MCF 10A (cell line): ENCODE data around the gene RAPGEFL1. TPM values are rescaled to one million over a fixed set of nuclear protein-coding genes. Genes with fewer than 3 reads are reported as not detected.
"Not testable (repeated sequence)": the region's sequence is repeated elsewhere in the genome, so short reads cannot be mapped to it uniquely, and the experiment has no call there.

Experiments
- BruUV-seq: library from RNA; stranded (reverse); fragments of 400-500 nt; replicated peaks from 2 replicates; lab custom pipeline; 2021; lab: Mats Ljungman, UMichigan
- CTCF ChIA-PET: fragments of 300-600 bp; sonication (Branson Sonifier 250); formaldehyde crosslinking; extraction: SDS; loops from one replicate; lab custom pipeline; 2021; ENCODE audit warnings: antibody characterized with exemption, inconsistent platforms; lab: Yijun Ruan, JAX
- POLR2A ChIA-PET: fragments of 300-600, 350-650 bp; sonication (Branson Sonifier 250); formaldehyde crosslinking; extraction: SDS; loops from one replicate; lab custom pipeline; 2020; ENCODE audit warnings: antibody characterized with exemption, inconsistent platforms; lab: Yijun Ruan, JAX
- DNase-seq: peaks from one replicate; pipeline ENCODE4 v3.0.0-alpha.2; 2018; ENCODE audit not compliant: unreplicated experiment
- H3K27ac Mint-ChIP-seq: one replicate; pipeline ENCODE4 v1.8.0; 2022; ENCODE audit warnings: mild to moderate bottlenecking, low read depth, mixed read lengths; ENCODE audit not compliant: unreplicated experiment
- H3K27me3 Mint-ChIP-seq: one replicate; pipeline ENCODE4 v1.8.0; 2022; ENCODE audit warnings: mixed read lengths; ENCODE audit not compliant: insufficient read depth, unreplicated experiment
- H3K36me3 Mint-ChIP-seq: one replicate; pipeline ENCODE4 v1.8.0; 2022; ENCODE audit warnings: mild to moderate bottlenecking, moderate library complexity, mixed read lengths; ENCODE audit not compliant: insufficient read depth, unreplicated experiment
- H3K4me1 Mint-ChIP-seq: one replicate; pipeline ENCODE4 v1.8.0; 2022; ENCODE audit warnings: mixed read lengths; ENCODE audit not compliant: insufficient read depth, unreplicated experiment
- H3K4me3 Mint-ChIP-seq: one replicate; pipeline ENCODE4 v1.8.0; 2022; ENCODE audit warnings: mild to moderate bottlenecking, moderate library complexity, mixed read lengths; ENCODE audit not compliant: unreplicated experiment
- H3K9me3 Mint-ChIP-seq: one replicate; pipeline ENCODE4 v1.8.0; 2022; ENCODE audit warnings: mixed read lengths; ENCODE audit not compliant: unreplicated experiment
- CTCF ChIP-seq: fragments of 200-600 bp; IDR thresholded peaks from one replicate; pipeline ENCODE4 v1.8.0; 2022; ENCODE audit warnings: antibody characterized with exemption, mild to moderate bottlenecking; ENCODE audit not compliant: unreplicated experiment
- intact Hi-C: fragments of 100-400 bp; cut with micrococcal nuclease; formaldehyde crosslinking; loops from 2 replicates; pipeline ENCODE4 v1.14.1; 2022
- total RNA-seq: library from RNA; stranded (reverse); gene quantifications from 2 replicates; pipeline ENCODE4 v1.2.3, GENCODE V29; 2022

RAPGEFL1 gene
- total RNA-seq, 1 experiment from 2014 or later = 5.6 TPM

GRCh38 chr17:40219594-40220338, 42.5 kb downstream of the RAPGEFL1 start:
- Mint-ChIP-seq H3K27me3 (no peaks in the 10 kb centered on the region), H3K4me3 (peak overlapping the region; percentile 90), H3K36me3 (peaks cover 12% of the 10 kb centered on the region), H3K9me3 (no peaks in the 10 kb centered on the region), H3K27ac (peak overlapping the region; percentile 98), H3K4me1 (peaks cover 21% of the 10 kb centered on the region)
- peak; percentile 61 for DNase-seq
- ChIA-PET POLR2A (interaction anchor here (0.6 to 4.7 kb wide), 20 partner anchors 10 to 1430 kb away, joined by 3 to 35 read pairs (median 8); partner anchors contain the start of genes CDC6 and RARA), CTCF (interaction anchor here (0.7 to 3.9 kb wide), 8 partner anchors 11 to 288 kb away, joined by 3 to 29 read pairs (median 6); partner anchors contain the start of gene CDC6)
- no peak for TF ChIP-seq CTCF
- TSS peak; percentile 55 for BruUV-seq
- intact Hi-C loops = loop anchor here (2.0 kb wide), 1 partner anchor 63 kb away; no protein-coding TSS in a partner anchor

GRCh38 chr17:40224718-40225550, 47.7 kb downstream of the RAPGEFL1 start:
- CTCF ChIA-PET = interaction anchor here (0.7 to 1.4 kb wide), 3 partner anchors 23 to 68 kb away, joined by 3 to 4 read pairs (median 3); no protein-coding TSS in a partner anchor
- Mint-ChIP-seq H3K36me3 (peaks cover 47% of the 10 kb centered on the region), H3K9me3 (no peaks in the 10 kb centered on the region), H3K27ac (peak overlapping the region; percentile 31), H3K4me3 (peak overlapping the region; percentile 14), H3K27me3 (no peaks in the 10 kb centered on the region), H3K4me1 (peaks cover 13% of the 10 kb centered on the region)
- no peak for TF ChIP-seq CTCF
- DNase-seq = peak; percentile 9
- BruUV-seq = no TSS peak
- intact Hi-C loops = no loop called here
- POLR2A ChIA-PET = interaction anchor here (0.9 to 1.9 kb wide), 4 partner anchors 17 to 66 kb away, joined by 3 to 5 read pairs (median 4); no protein-coding TSS in a partner anchor

GRCh38 chr17:40229146-40229545, 51.9 kb downstream of the RAPGEFL1 start:
- ChIA-PET CTCF (interaction anchor here (1.2 kb wide), 1 partner anchor 61 kb away, joined by 3 read pairs; no protein-coding TSS in a partner anchor), POLR2A (interaction anchor here (2.2 kb wide), 1 partner anchor 9 kb away, joined by 7 read pairs; the partner anchor contains the start of gene WIPF2)
- DNase-seq, H3K27me3 Mint-ChIP-seq, H3K4me3 Mint-ChIP-seq, H3K27ac Mint-ChIP-seq, intact Hi-C loops, BruUV-seq, H3K9me3 Mint-ChIP-seq: not testable (repeated sequence)
- Mint-ChIP-seq H3K36me3 (peaks cover 72% of the 10 kb centered on the region), H3K4me1 (peaks cover 11% of the 10 kb centered on the region)

GRCh38 chr17:40230670-40231069, 53.4 kb downstream of the RAPGEFL1 start:
- BruUV-seq = no TSS peak
- no peaks in the 10 kb centered on the region for H3K27me3 Mint-ChIP-seq
- no peak for TF ChIP-seq CTCF
- ChIA-PET POLR2A (interaction anchor here (0.6 kb wide), 1 partner anchor 62 kb away, joined by 3 read pairs; no protein-coding TSS in a partner anchor), CTCF (interaction anchor here (0.7 to 1.2 kb wide), 2 partner anchors 11 to 197 kb away, joined by 3 to 6 read pairs; partner anchors contain the start of gene WIPF2)
- DNase-seq = no peak
- no peak overlapping the region for H3K4me3 Mint-ChIP-seq
- H3K9me3 Mint-ChIP-seq = no peaks in the 10 kb centered on the region
- peaks cover 76% of the 10 kb centered on the region for H3K36me3 Mint-ChIP-seq
- no peak overlapping the region for H3K27ac Mint-ChIP-seq
- intact Hi-C loops = no loop called here
- H3K4me1 Mint-ChIP-seq = no peaks in the 10 kb centered on the region

GRCh38 chr17:40231928-40232327, 54.7 kb downstream of the RAPGEFL1 start:
- POLR2A ChIA-PET = interaction anchor here (0.6 to 0.7 kb wide), 2 partner anchors 16 to 37 kb away, joined by 3 read pairs; no protein-coding TSS in a partner anchor
- CTCF ChIA-PET, H3K27me3 Mint-ChIP-seq, H3K4me3 Mint-ChIP-seq, BruUV-seq, H3K4me1 Mint-ChIP-seq, intact Hi-C loops, DNase-seq, H3K27ac Mint-ChIP-seq, H3K9me3 Mint-ChIP-seq: not testable (repeated sequence)
- H3K36me3 Mint-ChIP-seq = peaks cover 80% of the 10 kb centered on the region
